ENCODE measurements around the gene LDLRAD4.

LDLRAD4 gene

GRCh38 chr18:13232086-13232917, 13.7 kb downstream of the LDLRAD4 start:
- no peak for DNase-seq

GRCh38 chr18:13232971-13233786, 14.6 kb downstream of the LDLRAD4 start:
- DNase-seq, result no peak

- DNase-seq, result no peak
Observed at GRCh38 chr18:13233787-13234783, 15.5 kb downstream of the LDLRAD4 start.

GRCh38 chr18:13235421-13235831, 16.9 kb downstream of the LDLRAD4 start:
- no peak for DNase-seq

DNA sequence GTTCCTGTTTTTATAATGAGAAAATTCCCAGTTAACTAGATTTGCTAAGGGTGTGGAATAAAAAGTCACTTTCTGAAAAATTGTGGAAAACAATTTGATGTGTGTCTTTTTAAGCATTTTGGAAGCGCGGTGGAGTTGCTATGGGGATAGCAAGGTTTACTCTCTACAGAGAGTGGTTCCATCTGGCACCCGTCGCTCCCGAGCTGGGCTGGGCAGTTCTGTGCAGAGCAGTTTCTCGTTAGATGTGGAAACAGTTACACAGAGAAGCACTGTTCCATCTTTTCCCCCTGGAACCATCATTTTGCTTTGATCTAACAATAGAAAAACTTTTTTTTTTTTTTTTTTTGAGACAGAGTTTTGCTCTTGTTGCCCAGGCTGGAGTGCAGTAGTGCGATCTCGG, 17.4 kb downstream of the LDLRAD4 start:
- DNase-seq, result no peak

DNA sequence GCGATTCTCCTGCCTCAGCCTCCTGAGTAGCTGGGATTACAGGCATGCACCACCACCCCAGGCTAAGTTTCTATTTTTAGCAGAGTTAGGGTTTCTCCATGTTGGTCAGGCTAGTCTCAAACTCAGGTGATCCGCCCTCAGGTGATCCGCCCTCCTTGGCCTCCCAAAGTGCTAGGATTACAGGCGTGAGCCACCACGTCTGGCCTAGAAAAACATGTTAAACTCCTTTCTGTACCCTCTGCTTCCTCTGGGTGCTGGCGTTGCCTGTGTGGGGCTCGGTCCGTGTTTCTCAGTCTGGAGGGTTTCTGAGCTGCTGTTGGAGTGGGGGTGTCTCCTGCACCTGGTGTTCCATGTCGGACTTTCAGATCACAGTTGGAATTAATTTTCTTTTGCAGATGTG, 17.9 kb downstream of the LDLRAD4 start:
- DNase-seq, result no peak

DNA sequence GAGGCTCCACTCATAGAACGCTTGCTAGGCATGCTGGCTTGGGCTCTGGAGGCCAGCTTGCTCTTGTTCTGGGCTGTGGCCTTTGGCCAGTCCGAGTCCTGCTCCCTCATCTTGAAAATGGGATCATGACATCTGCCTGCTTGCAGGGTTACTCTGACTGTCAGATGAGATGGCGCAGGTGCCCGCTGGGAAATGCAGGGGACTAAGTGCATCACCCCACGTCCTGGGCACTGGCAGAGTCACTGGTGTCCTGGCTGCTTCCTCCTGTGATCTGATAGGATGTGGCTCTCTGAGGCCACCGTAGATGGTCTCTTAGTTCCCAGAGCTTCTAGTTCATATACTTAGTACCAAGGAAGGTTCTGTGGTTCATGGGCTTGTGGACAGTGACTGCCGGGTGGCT, 18.5 kb downstream of the LDLRAD4 start:
- no peak for DNase-seq

- no peak for DNase-seq
Observed at GRCh38 chr18:13237641-13238040, 19.1 kb downstream of the LDLRAD4 start.

DNA sequence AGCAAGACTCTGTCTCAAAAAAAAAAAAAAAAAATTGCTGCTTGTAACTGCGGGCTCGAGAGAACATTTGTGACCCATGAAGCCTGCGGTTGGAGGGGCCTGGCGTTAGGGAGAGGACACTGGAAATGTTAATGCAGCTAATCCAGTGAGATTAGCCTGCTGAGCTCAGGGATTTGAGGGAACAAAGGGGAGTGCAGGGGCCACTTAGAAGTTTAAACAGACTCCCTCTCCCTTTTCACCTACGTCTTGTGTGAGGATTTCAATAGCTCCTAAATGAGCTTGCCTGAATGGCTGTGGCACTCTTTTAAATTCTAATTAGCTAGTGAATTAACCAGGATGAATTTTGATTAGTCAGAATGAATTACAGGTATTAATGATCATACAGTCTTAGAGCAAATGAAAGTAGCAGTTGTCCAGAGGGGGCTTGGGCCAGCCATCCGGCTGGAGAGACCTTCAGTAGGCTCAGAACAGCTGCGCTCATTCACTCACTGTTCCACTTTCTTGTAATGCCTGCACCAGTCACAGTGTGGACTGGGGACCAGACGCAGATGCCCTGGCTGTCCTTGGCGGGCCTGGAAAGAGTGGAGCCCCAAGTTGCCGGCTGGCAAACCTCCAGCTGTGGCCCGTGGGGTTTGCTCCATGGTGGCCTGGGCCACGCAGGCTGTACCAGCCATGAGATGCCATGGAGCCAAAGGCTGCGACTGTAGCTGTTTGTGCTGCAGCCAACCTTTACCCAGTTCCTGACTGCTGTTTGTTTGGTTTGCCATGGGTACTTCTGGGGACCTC, 20.8 kb downstream of the LDLRAD4 start:
- no peak for DNase-seq

- no peak for DNase-seq
Observed at GRCh38 chr18:13240060-13240725, 21.6 kb downstream of the LDLRAD4 start.

DNA sequence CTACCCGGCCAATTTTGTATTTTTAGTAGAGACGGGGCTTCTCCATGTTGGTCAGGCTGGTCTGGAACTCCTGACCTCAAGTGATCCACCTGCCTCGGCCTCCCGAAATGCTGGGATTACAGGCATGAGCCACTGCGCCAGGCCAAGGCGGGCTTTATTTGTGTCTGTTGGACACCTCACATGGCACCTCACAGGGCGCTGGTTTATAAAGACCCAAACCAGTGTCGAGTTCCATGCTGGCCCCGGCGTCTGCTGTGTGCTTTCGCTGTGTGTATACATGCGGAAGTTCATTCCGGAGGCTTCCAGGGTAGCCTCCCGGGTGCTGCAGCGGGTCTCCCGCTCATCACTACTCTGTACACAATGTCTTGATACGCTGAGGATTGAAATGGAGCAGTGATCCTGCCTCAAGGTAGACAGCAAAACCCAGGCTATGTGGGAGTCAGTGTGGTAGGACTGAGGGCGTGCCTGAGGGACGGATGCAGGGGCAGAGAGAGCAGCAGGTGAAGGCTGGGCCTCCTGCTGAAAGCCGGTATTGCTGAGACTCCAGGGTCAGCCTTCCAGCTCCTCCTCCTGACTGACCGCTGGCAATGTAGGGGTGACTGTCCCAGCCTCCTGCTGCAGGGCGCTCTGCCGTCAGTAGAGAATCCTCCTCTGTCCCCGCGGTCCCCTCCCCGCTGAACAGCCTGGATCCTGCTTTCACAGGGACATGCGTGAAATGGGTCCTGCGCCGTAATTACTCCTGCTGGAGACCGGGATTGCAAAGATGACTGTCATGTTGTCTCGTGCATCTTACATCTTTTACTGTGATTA, 22.7 kb downstream of the LDLRAD4 start:
- no peak for DNase-seq

- DNase-seq, result no peak
Observed at GRCh38 chr18:13241893-13242175, 23.3 kb downstream of the LDLRAD4 start.

DNA sequence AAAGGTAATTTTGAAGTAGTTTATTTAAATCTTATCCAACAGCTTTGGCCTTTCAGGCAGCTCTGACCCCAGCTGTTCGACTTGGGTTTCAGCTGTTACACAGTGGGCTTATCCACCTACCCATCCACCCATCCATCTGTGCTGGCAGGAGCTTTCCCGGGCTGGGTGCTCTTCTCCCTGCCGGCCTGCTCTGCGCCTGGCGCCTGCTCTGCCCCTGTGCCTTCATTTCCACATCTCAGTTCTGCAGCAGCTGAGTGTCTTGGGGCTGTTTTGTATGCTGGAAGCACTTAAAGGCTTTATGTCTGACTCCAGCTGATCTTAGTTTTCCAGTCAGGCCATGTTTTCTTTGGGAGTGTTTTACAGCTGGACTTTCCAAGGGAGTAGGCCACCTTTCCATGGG, 24.2 kb downstream of the LDLRAD4 start:
- no peak for DNase-seq

DNA sequence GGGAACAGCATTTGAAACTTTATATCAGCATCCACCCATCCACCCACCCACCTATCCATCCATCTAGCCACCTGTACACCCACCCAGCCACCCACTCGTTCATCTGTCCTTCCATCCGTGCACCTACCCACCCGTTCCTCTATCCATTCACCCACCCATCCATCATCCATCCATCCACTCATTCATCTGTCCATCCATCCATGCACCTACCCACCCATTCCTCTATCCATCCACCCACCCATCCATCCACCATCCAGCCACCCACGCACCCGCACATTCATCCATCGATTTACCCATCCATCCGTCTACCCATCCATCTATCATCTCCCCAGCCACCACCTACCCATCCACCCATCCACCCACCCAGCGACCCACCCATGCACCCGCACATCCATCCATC, 24.8 kb downstream of the LDLRAD4 start:
- DNase-seq, result no peak

GRCh38 chr18:13244135-13244534, 25.6 kb downstream of the LDLRAD4 start:
- DNase-seq, result no peak

- no peak for DNase-seq
Observed at GRCh38 chr18:13245481-13246000, 27.0 kb downstream of the LDLRAD4 start.

- no peak for DNase-seq
Observed at GRCh38 chr18:13246121-13246520, 27.6 kb downstream of the LDLRAD4 start.

DNA sequence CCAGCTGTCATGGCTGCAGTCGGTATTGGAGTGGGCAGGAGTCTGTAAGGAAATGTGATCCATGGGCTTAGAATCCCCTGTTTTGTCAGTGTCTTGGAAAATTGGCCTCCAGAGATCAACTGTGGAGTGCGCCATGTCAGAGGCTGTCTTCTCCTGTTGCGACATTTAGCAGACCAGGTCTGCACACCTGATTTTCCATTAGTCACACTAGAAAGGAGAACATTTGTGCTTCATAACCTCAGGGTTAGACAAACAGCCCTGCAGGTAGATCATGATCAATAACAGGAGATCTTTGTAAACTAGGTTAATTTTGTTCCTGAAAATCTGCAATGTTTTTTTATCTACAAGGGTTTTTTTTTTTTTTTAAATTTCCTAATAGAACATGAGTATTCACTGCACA, 28.0 kb downstream of the LDLRAD4 start:
- DNase-seq, result no peak

GRCh38 chr18:13247506-13247905, 28.9 kb downstream of the LDLRAD4 start:
- no peak for DNase-seq

DNA sequence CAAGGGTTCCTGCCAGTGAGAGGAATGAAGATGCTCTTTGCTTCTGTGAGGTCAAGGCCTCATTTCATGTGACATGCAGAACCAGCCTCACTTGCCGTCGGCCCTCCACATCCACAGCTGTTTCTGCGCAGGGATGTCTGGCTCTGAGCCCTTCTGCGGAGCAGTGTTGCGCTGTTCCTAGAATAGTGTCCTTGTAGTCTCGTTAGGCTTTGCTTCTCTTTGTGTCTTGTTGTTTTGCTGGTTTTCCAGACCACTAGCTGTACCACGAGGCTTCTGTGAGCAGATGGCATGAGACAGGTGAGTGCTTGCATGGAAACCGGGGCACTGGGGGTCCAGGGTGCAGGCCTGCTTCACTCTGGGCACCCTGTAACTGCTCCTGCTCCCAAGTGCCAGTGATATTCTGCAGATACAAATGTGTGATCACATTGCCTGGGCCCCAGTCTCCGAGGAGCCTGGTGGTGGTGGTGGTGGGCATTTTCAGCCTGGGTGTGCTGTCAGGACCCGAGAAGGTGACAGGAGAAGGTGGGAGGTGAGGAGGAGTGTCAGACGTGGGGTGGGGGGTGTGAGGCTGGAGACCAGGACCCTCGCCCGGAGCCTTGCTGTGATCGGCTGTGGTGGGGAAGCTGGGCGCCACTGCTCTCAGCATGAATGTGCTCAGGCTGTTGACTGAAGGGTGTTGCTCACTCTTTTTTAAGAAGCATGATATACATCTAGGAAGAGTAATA, 34.3 kb downstream of the LDLRAD4 start:
- no peak for DNase-seq
